Small intestine (tissue), 7 donors: Measurements from ENCODE around the gene MTMR10. TPM values are rescaled to one million over a fixed set of nuclear protein-coding genes. Genes with fewer than 3 reads are reported as not detected.

Experiments used
- DNase-seq, 2 donors: peaks; one replicate each; pipeline versions ENCODE4 v3.0.0 to v3.0.0-alpha.2; 2013
- FAIRE-seq: peaks from 2 replicates; lab custom pipeline; 2012; peaks lifted over from hg19 to GRCh38; lab: Jason Lieb, UNC
- H3K27ac ChIP-seq, 3 donors: one replicate each; pipeline ENCODE4 v1.5.1; 2013; ENCODE audit warnings: low read length in 2 of 3, mild to moderate bottlenecking in 2 of 3, control low read depth in 1 of 3, inconsistent platforms in 1 of 3, low read depth in 1 of 3, moderate library complexity in 1 of 3
- H3K27me3 ChIP-seq, 3 donors: one replicate each; pipeline ENCODE4 v1.6.1; 2013; ENCODE audit warnings: low read length in 3 of 3, inconsistent platforms in 1 of 3; ENCODE audit not compliant: control insufficient read depth in 3 of 3, insufficient read depth in 3 of 3
- H3K36me3 ChIP-seq, 3 donors: one replicate each; pipeline ENCODE4 v1.6.1; 2013; ENCODE audit warnings: low read length in 3 of 3, inconsistent platforms in 1 of 3, low read depth in 1 of 3, mild to moderate bottlenecking in 1 of 3, moderate library complexity in 1 of 3; ENCODE audit not compliant: control insufficient read depth in 3 of 3, insufficient read depth in 2 of 3
- H3K4me1 ChIP-seq, 3 donors: one replicate each; pipeline ENCODE4 v1.6.1; 2013; ENCODE audit warnings: low read length in 2 of 3, inconsistent platforms in 1 of 3, low read depth in 1 of 3, mild to moderate bottlenecking in 1 of 3, moderate library complexity in 1 of 3; ENCODE audit not compliant: control insufficient read depth in 3 of 3, insufficient read depth in 2 of 3
- H3K4me3 ChIP-seq, 3 donors: one replicate each; pipeline ENCODE4 v1.5.1; 2013; ENCODE audit warnings: low read length in 3 of 3, control low read depth in 1 of 3, inconsistent platforms in 1 of 3, low read depth in 1 of 3, mild to moderate bottlenecking in 1 of 3, moderate library complexity in 1 of 3
- H3K9me3 ChIP-seq, 2 donors: one replicate each; pipeline ENCODE4 v1.6.1; 2013; ENCODE audit warnings: low read depth in 1 of 2, low read length in 1 of 2; ENCODE audit not compliant: control insufficient read depth in 2 of 2, insufficient read depth in 1 of 2
- WGBS, 3 donors: extraction: QIAGEN DNeasy Blood & Tissue Kit; methylation state at CpG; one replicate each; pipeline ENCODE4 v1.1.7; 2013; 5-methylcytosine and 5-hydroxymethylcytosine counted together
- polyA plus RNA-seq, 4 donors: library from polyadenylated mRNA; stranded (reverse) in 3 of 4; unstranded in 1 of 4; fragments of 200-250 nt in 3 of 4; fragments of 120-200 nt in 1 of 4; gene quantifications; one replicate each; pipeline versions ENCODE4 v1.2.1 to v1.2.3, GENCODE V29; 2013
- donor health status: healthy with polysubstance abuse.
- donor health status: control.
- donor health status: control.
- donor health status: Bipolar disorder and iron deficiency.
- donor health status: healthy.

Gene MTMR10
- polyA plus RNA-seq, 4 donors = 11.0 to 26.8 (median 21.8) TPM

GRCh38 chr15:31004220-31004733 lies 12.8 kb upstream of the MTMR10 start:
- FAIRE-seq = no peak

GRCh38 chr15:31001702-31002101 lies 10.3 kb upstream of the MTMR10 start:
- Histone ChIP-seq H3K27me3 (peaks cover 0 to 3% (median 1%) of the 10 kb centered on the region in 3 donors), H3K27ac (no peak overlapping the region), H3K4me3 (no peak overlapping the region), H3K4me1 (no peaks in the 10 kb centered on the region), H3K9me3 (peaks cover 0 to 3% of the 10 kb centered on the region in 2 donors), H3K36me3 (no peaks in the 10 kb centered on the region)
- 93 to 95% (median 93%) methylated on average over 3 of the region's 3 CpGs for WGBS, 3 donors
- FAIRE-seq = no peak
- DNase-seq = no peak

More at GRCh38 chr15:31004220-31004733, 12.8 kb upstream of the MTMR10 start:
- DNase-seq = no peak
- H3K27me3 ChIP-seq = peaks cover 0 to 3% (median 1%) of the 10 kb centered on the region in 3 donors
- no peak overlapping the region for H3K27ac ChIP-seq
- no peaks in the 10 kb centered on the region for H3K9me3 ChIP-seq
- 34 to 58% (median 44%) methylated on average over 5 of the region's 5 CpGs for WGBS, 3 donors
- H3K4me3 ChIP-seq = no peak overlapping the region
- H3K36me3 ChIP-seq = no peaks in the 10 kb centered on the region
- H3K4me1 ChIP-seq = no peaks in the 10 kb centered on the region

- DNase-seq = peak in 1 of 2 donors; percentile 18
- Histone ChIP-seq H3K4me3 (no peak overlapping the region), H3K27ac (no peak overlapping the region), H3K27me3 (peaks cover 0 to 3% (median 1%) of the 10 kb centered on the region in 3 donors), H3K4me1 (no peaks in the 10 kb centered on the region), H3K36me3 (no peaks in the 10 kb centered on the region), H3K9me3 (peaks cover 0 to 3% of the 10 kb centered on the region in 2 donors)
- WGBS, 3 donors = 70 to 79% (median 71%) methylated on average over 3 of the region's 3 CpGs
- no peak for FAIRE-seq
Measured at GRCh38 chr15:30999729-31000128, 8.3 kb upstream of the MTMR10 start.

- Histone ChIP-seq H3K27me3 (no peaks in the 10 kb centered on the region), H3K4me3 (no peak overlapping the region), H3K27ac (no peak overlapping the region), H3K4me1 (no peaks in the 10 kb centered on the region), H3K36me3 (no peaks in the 10 kb centered on the region), H3K9me3 (peaks cover 0 to 3% of the 10 kb centered on the region in 2 donors)
- WGBS, 3 donors = 93 to 97% (median 94%) methylated on average over 1 of the region's 1 CpG
- DNase-seq = no peak
- no peak for FAIRE-seq
Measured at GRCh38 chr15:30997270-30997669, 5.8 kb upstream of the MTMR10 start.

- peak overlapping the region; percentile 71 to 77 (median 72) for H3K4me3 ChIP-seq
- FAIRE-seq (no peak), DNase-seq (peak in 1 of 2 donors; percentile 30)
- H3K27me3 ChIP-seq = no peaks in the 10 kb centered on the region
- WGBS, 3 donors = 42 to 73% (median 63%) methylated on average over 7 of the region's 7 CpGs
- H3K36me3 ChIP-seq = no peaks in the 10 kb centered on the region
- peak overlapping the region; percentile 99 to 100 (median 99) for H3K27ac ChIP-seq
- peaks cover 2 to 10% (median 3%) of the 10 kb centered on the region in 3 donors for H3K4me1 ChIP-seq
- H3K9me3 ChIP-seq = no peaks in the 10 kb centered on the region
Measured at GRCh38 chr15:30992249-30992864, 929 bp upstream of the MTMR10 start.

- Histone ChIP-seq H3K9me3 (no peaks in the 10 kb centered on the region), H3K4me1 (peaks cover 4 to 10% (median 8%) of the 10 kb centered on the region in 3 donors), H3K36me3 (peaks cover 0 to 8% (median 5%) of the 10 kb centered on the region in 3 donors), H3K4me3 (peak overlapping the region; percentile 71 to 99 (median 98)), H3K27me3 (no peaks in the 10 kb centered on the region), H3K27ac (peak overlapping the region; percentile 99 to 100 (median 99))
- DNase-seq = peak; percentile 55 to 79
- WGBS, 3 donors = 1 to 3% (median 2%) methylated on average over 24 of the region's 24 CpGs
- FAIRE-seq = no peak
Measured at GRCh38 chr15:30990446-30991254, 778 bp downstream of the MTMR10 start.

- FAIRE-seq = no peak
- H3K4me1 ChIP-seq = peaks cover 9 to 10% (median 10%) of the 10 kb centered on the region in 3 donors
- 12 to 38% (median 25%) methylated on average over 2 of the region's 2 CpGs for WGBS, 3 donors
Measured at GRCh38 chr15:30990036-30990435, 1.4 kb downstream of the MTMR10 start.

GRCh38 chr15:30985081-30985531 lies 6.3 kb downstream of the MTMR10 start:
- WGBS, 3 donors = 30 to 38% (median 36%) methylated on average over 3 of the region's 3 CpGs

More at GRCh38 chr15:30990036-30990435, 1.4 kb downstream of the MTMR10 start:
- H3K27me3 ChIP-seq = no peaks in the 10 kb centered on the region
- H3K4me3 ChIP-seq = peak overlapping the region in 2 of 3 donors; percentile 71 to 99
- H3K36me3 ChIP-seq = peaks cover 0 to 12% (median 6%) of the 10 kb centered on the region in 3 donors
- DNase-seq = no peak
- no peaks in the 10 kb centered on the region for H3K9me3 ChIP-seq
- peak overlapping the region; percentile 53 to 100 (median 67) for H3K27ac ChIP-seq

More at GRCh38 chr15:30985081-30985531, 6.3 kb downstream of the MTMR10 start:
- no peaks in the 10 kb centered on the region for H3K9me3 ChIP-seq
- no peak overlapping the region for H3K4me3 ChIP-seq
- H3K36me3 ChIP-seq = peaks cover 0 to 18% (median 14%) of the 10 kb centered on the region in 3 donors
- H3K27me3 ChIP-seq = no peaks in the 10 kb centered on the region
- H3K27ac ChIP-seq = peak overlapping the region in 2 of 3 donors; percentile 30 to 34
- DNase-seq = peak in 1 of 2 donors; percentile 31
- H3K4me1 ChIP-seq = peaks cover 10 to 17% (median 12%) of the 10 kb centered on the region in 3 donors
- no peak for FAIRE-seq
